Measurements from ENCODE around the gene ZNF774.

DNA sequence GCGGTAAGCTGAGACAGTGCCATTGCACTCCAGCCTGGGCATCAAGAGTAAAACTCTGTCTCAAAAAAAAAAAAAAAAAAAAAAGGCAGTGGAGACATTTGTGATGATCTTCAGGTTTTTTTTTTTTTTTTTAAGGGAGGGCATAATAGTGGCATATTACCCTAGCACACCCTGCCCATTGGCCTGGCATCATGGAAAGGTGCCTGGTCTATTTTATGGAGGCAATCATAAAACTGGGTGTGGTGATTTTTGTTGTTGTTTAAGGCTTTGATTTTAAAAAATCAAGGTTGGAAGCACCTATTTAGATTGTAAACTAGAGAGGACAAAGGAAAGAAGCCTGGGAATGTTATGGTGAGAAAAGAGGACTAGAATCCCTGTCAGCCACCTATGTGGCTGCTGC, 42.0 kb downstream of the ZNF774 start:
- TF ChIP-seq, protein P1, sequence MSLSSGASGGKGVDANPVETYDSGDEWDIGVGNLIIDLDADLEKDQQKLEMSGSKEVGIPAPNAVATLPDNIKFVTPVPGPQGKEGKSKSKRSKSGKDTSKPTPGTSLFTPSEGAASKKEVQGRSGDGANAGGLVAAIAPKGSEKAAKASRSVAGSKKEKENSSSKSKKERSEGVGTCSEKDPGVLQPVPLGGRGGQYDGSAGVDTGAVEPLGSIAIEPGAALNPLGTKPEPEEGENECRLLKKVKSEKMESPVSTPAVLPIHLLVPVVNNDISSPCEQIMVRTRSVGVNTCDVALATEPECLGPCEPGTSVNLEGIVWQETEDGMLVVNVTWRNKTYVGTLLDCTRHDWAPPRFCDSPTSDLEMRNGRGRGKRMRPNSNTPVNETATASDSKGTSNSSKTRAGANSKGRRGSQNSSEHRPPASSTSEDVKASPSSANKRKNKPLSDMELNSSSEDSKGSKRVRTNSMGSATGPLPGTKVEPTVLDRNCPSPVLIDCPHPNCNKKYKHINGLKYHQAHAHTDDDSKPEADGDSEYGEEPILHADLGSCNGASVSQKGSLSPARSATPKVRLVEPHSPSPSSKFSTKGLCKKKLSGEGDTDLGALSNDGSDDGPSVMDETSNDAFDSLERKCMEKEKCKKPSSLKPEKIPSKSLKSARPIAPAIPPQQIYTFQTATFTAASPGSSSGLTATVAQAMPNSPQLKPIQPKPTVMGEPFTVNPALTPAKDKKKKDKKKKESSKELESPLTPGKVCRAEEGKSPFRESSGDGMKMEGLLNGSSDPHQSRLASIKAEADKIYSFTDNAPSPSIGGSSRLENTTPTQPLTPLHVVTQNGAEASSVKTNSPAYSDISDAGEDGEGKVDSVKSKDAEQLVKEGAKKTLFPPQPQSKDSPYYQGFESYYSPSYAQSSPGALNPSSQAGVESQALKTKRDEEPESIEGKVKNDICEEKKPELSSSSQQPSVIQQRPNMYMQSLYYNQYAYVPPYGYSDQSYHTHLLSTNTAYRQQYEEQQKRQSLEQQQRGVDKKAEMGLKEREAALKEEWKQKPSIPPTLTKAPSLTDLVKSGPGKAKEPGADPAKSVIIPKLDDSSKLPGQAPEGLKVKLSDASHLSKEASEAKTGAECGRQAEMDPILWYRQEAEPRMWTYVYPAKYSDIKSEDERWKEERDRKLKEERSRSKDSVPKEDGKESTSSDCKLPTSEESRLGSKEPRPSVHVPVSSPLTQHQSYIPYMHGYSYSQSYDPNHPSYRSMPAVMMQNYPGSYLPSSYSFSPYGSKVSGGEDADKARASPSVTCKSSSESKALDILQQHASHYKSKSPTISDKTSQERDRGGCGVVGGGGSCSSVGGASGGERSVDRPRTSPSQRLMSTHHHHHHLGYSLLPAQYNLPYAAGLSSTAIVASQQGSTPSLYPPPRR (CRISPR knock-in tag; IDR thresholded peaks at IDR 0.05; ENCODE audit: borderline replicate concordance): no peak
- TF ChIP-seq XRCC5 (optimal IDR thresholded peaks at IDR 0.05; ENCODE audit: low read length): no peak
- TF ChIP-seq, protein P2, sequence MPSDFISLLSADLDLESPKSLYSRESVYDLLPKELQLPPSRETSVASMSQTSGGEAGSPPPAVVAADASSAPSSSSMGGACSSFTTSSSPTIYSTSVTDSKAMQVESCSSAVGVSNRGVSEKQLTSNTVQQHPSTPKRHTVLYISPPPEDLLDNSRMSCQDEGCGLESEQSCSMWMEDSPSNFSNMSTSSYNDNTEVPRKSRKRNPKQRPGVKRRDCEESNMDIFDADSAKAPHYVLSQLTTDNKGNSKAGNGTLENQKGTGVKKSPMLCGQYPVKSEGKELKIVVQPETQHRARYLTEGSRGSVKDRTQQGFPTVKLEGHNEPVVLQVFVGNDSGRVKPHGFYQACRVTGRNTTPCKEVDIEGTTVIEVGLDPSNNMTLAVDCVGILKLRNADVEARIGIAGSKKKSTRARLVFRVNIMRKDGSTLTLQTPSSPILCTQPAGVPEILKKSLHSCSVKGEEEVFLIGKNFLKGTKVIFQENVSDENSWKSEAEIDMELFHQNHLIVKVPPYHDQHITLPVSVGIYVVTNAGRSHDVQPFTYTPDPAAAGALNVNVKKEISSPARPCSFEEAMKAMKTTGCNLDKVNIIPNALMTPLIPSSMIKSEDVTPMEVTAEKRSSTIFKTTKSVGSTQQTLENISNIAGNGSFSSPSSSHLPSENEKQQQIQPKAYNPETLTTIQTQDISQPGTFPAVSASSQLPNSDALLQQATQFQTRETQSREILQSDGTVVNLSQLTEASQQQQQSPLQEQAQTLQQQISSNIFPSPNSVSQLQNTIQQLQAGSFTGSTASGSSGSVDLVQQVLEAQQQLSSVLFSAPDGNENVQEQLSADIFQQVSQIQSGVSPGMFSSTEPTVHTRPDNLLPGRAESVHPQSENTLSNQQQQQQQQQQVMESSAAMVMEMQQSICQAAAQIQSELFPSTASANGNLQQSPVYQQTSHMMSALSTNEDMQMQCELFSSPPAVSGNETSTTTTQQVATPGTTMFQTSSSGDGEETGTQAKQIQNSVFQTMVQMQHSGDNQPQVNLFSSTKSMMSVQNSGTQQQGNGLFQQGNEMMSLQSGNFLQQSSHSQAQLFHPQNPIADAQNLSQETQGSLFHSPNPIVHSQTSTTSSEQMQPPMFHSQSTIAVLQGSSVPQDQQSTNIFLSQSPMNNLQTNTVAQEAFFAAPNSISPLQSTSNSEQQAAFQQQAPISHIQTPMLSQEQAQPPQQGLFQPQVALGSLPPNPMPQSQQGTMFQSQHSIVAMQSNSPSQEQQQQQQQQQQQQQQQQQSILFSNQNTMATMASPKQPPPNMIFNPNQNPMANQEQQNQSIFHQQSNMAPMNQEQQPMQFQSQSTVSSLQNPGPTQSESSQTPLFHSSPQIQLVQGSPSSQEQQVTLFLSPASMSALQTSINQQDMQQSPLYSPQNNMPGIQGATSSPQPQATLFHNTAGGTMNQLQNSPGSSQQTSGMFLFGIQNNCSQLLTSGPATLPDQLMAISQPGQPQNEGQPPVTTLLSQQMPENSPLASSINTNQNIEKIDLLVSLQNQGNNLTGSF (CRISPR knock-in tag; IDR thresholded peaks at IDR 0.05): no peak
- TF ChIP-seq TOPORS (CRISPR knock-in tag; IDR thresholded peaks at IDR 0.05): no peak
- TF ChIP-seq BCLAF1 (IDR thresholded peaks at IDR 0.05): no peak
- TF ChIP-seq, protein P3, sequence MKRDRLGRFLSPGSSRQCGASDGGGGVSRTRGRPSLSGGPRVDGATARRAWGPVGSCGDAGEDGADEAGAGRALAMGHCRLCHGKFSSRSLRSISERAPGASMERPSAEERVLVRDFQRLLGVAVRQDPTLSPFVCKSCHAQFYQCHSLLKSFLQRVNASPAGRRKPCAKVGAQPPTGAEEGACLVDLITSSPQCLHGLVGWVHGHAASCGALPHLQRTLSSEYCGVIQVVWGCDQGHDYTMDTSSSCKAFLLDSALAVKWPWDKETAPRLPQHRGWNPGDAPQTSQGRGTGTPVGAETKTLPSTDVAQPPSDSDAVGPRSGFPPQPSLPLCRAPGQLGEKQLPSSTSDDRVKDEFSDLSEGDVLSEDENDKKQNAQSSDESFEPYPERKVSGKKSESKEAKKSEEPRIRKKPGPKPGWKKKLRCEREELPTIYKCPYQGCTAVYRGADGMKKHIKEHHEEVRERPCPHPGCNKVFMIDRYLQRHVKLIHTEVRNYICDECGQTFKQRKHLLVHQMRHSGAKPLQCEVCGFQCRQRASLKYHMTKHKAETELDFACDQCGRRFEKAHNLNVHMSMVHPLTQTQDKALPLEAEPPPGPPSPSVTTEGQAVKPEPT (CRISPR knock-in tag; IDR thresholded peaks at IDR 0.05; ENCODE audit: low read depth): no peak
- no peak for TF ChIP-seq KLF9 (CRISPR knock-in tag; IDR thresholded peaks at IDR 0.05; ENCODE audit: low read depth)
- TF ChIP-seq CTCF (CRISPR knock-in tag; IDR thresholded peaks at IDR 0.05): no peak
- TF ChIP-seq REST (IDR thresholded peaks at IDR 0.05; ENCODE audit: borderline replicate concordance in 1 of 2, low read depth in 1 of 2, low read length in 2 of 2): no peak
- TF ChIP-seq ZNF629 (CRISPR knock-in tag; conservative IDR thresholded peaks at IDR 0.05): no peak
- no peak for TF ChIP-seq U2AF1 (optimal IDR thresholded peaks at IDR 0.05; ENCODE audit: low read depth, low read length)
